DOHH2 (cell line): ENCODE results near the gene KIF25.

Source experiments
- H3F3A ChIP-seq: fragments of 200-600 bp; sonication (generic), shearing (Covaris generic); 2 replicates; pipeline ENCODE4 v1.6.0; 2016; ENCODE audit warnings: antibody characterized with exemption, mild to moderate bottlenecking; ENCODE audit not compliant: control insufficient read depth, insufficient read depth
- H3K27ac ChIP-seq: fragments of 200-600 bp; sonication (generic); 2 replicates; pipeline ENCODE4 v1.5.1; 2014; ENCODE audit warnings: low read depth, mild to moderate bottlenecking, low read length, moderate library complexity
- H3K27me3 ChIP-seq: fragments of 200-600 bp; sonication (generic); 2 replicates; pipeline ENCODE4 v1.6.1; 2014; ENCODE audit warnings: mild to moderate bottlenecking, low read length, mixed read lengths; ENCODE audit not compliant: control insufficient read depth
- H3K36me3 ChIP-seq: fragments of 200-600 bp; sonication (generic); 2 replicates; pipeline ENCODE4 v1.6.1; 2014; ENCODE audit warnings: mild to moderate bottlenecking, low read length, moderate library complexity, mixed read lengths; ENCODE audit not compliant: control insufficient read depth
- H3K4me1 ChIP-seq: fragments of 200-600 bp; sonication (generic); 2 replicates; pipeline ENCODE4 v1.6.1; 2014; ENCODE audit warnings: mild to moderate bottlenecking, low read length, mixed read lengths; ENCODE audit not compliant: control insufficient read depth
- H3K4me2 ChIP-seq: fragments of 200-600 bp; sonication (generic); 2 replicates; pipeline ENCODE4 v1.6.0; 2014; ENCODE audit warnings: mild to moderate bottlenecking, low read length, moderate library complexity
- H3K4me3 ChIP-seq: fragments of 200-600 bp; sonication (generic); 2 replicates; pipeline ENCODE4 v1.5.1; 2014; ENCODE audit warnings: mild to moderate bottlenecking, low read length, mixed read lengths
- H3K79me2 ChIP-seq: fragments of 200-600 bp; sonication (generic); 2 replicates; pipeline ENCODE4 v1.6.1; 2014; ENCODE audit warnings: mild to moderate bottlenecking, low read length, mixed read lengths; ENCODE audit not compliant: control insufficient read depth
- H3K9me2 ChIP-seq: fragments of 200-600 bp; sonication (generic); replicated peaks from 2 replicates; pipeline ENCODE4 v1.6.1; 2014; ENCODE audit warnings: mild to moderate bottlenecking, low read length, mixed read lengths; ENCODE audit not compliant: control insufficient read depth
- H3K9me3 ChIP-seq: fragments of 200-600 bp; sonication (generic); 2 replicates; pipeline ENCODE4 v1.6.1; 2014; ENCODE audit warnings: antibody characterized with exemption, low read length, mixed read lengths; ENCODE audit not compliant: control insufficient read depth, insufficient read depth
- H4K20me1 ChIP-seq: fragments of 200-600 bp; sonication (generic); 2 replicates; pipeline ENCODE4 v1.6.0; 2014; ENCODE audit warnings: low read depth, mild to moderate bottlenecking, antibody characterized with exemption, low read length, moderate library complexity; ENCODE audit not compliant: control insufficient read depth, insufficient read depth
- CTCF ChIP-seq: fragments of 200-600 bp; sonication (generic); IDR thresholded peaks from one replicate; pipeline ENCODE4 v1.5.1; 2014; ENCODE audit warnings: antibody characterized with exemption, mild to moderate bottlenecking, low read depth, low read length; ENCODE audit not compliant: poor library complexity, severe bottlenecking
- EZH2phosphoT487 ChIP-seq: fragments of 200-600 bp; sonication (generic); IDR thresholded peaks from 2 replicates; pipeline ENCODE4 v1.6.1; 2017; ENCODE audit warnings: borderline replicate concordance, mild to moderate bottlenecking, antibody characterized with exemption, low read length, moderate library complexity, mixed read lengths

The KIF25 gene

GRCh38 chr6:167968091-167968490, 29.4 kb upstream of the KIF25 start:
- no peaks in the 10 kb centered on the region for H3K9me3 ChIP-seq
- no peaks in the 10 kb centered on the region for H3K9me2 ChIP-seq
- no peak overlapping the region for H3K4me3 ChIP-seq
- H3K79me2 ChIP-seq: no peaks in the 10 kb centered on the region
- H3K27ac ChIP-seq: no peak overlapping the region
- no peaks in the 10 kb centered on the region for H3F3A ChIP-seq
- H3K4me1 ChIP-seq: no peaks in the 10 kb centered on the region
- 0 out of 2 replicates have a peak, but pooled peaks cover 3% of the 10 kb centered on the region for H3K36me3 ChIP-seq
- H3K27me3 ChIP-seq: no peaks in the 10 kb centered on the region
- no peaks in the 10 kb centered on the region for H4K20me1 ChIP-seq
- no peak overlapping the region for H3K4me2 ChIP-seq
- peak; percentile 78 for TF ChIP-seq CTCF
- no peak for TF ChIP-seq EZH2phosphoT487

- no peak for TF ChIP-seq CTCF
- no peak for TF ChIP-seq EZH2phosphoT487
- Histone ChIP-seq H3K9me2 (no peaks in the 10 kb centered on the region), H3K4me1 (no peaks in the 10 kb centered on the region), H3K27ac (no peak overlapping the region), H3K4me2 (no peak overlapping the region), H3K4me3 (no peak overlapping the region), H3K79me2 (no peaks in the 10 kb centered on the region), H4K20me1 (no peaks in the 10 kb centered on the region), H3K27me3 (no peaks in the 10 kb centered on the region), H3K36me3 (0 out of 2 replicates have a peak, but pooled peaks cover 3% of the 10 kb centered on the region), H3K9me3 (no peaks in the 10 kb centered on the region), H3F3A (no peaks in the 10 kb centered on the region)
These were observed 27.2 kb upstream of the KIF25 start for GRCh38 chr6:167970230-167970629.

GRCh38 chr6:167972193-167972592, 25.3 kb upstream of the KIF25 start:
- Histone ChIP-seq H3K27ac (no peak overlapping the region), H3K27me3 (no peaks in the 10 kb centered on the region), H3K79me2 (no peaks in the 10 kb centered on the region), H3K4me2 (no peak overlapping the region), H3K9me3 (no peaks in the 10 kb centered on the region), H3K4me1 (no peaks in the 10 kb centered on the region), H3K36me3 (0 out of 2 replicates have a peak, but pooled peaks cover 3% of the 10 kb centered on the region), H3K9me2 (no peaks in the 10 kb centered on the region), H3K4me3 (no peak overlapping the region), H3F3A (no peaks in the 10 kb centered on the region), H4K20me1 (no peaks in the 10 kb centered on the region)
- TF ChIP-seq CTCF (no peak), EZH2phosphoT487 (no peak)
